Brain pericyte (primary cell): Measurements from ENCODE around the gene DLG2.

ENCODE experiments used
- DNase-seq: peaks from one replicate; pipeline ENCODE4 v3.0.0-alpha.2; 2012; ENCODE audit warnings: low read depth, low spot score

The DLG2 gene

DNA sequence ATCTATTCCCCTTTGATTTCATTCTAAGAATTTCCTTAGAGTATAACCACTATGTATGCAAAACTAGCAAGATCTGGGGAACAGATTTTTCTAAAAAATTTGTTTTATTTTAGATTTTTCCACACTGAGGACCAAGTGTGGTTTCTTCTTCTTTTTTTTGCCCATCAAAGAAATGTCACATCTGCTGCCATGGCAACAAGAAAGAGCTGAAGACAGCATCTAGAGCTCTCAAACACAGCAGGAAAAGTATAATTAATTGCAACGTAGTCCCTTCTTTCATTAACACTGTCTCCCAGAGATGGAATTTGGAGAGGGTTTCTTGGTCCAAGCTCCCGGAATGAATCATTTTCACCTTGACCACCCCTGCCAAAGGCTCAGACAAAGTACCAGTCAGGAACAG, 2084.3 kb downstream of the DLG2 start:
- no peak for DNase-seq

DNA sequence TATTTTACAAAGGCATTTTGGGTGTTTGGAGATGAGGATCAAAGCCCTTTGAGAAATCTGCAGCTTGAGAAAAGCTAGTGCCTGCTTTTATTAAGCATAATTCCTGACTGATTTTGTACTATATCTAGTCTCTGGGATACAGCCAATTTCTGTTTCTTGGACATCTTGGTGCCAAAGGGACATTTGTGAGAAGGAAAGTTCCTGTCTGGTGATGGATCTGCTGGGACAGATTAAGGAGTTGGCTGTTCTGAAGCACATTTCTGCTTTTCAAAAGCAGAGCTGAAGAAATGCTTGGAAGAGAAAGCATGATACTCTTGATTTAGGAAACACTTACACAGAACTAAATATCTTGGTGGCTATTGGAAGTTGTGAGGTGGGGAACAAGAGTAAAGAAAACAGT, 2086.4 kb downstream of the DLG2 start:
- no peak for DNase-seq

GRCh38 chr11:83540112-83540675, 2086.9 kb downstream of the DLG2 start:
- no peak for DNase-seq

DNA sequence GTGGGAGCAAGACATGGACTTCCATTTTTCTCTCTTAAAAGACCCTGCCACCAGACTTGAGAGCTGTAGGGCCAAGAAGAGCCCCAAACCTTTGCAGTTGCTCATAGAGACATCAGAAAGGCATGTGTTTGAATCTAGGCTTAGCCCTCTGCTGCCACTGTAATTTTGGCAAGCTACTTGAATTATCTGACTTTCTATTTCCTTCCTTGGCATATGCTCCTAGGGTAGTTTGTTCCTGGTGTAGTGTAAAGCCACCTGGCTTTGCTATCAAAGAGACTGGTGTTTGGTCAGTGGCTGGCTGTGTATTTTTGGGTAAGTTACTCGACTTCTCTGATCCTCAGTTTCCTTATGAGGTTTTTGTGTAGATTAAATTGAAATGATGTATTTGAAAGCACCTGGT, 2088.9 kb downstream of the DLG2 start:
- no peak for DNase-seq

DNA sequence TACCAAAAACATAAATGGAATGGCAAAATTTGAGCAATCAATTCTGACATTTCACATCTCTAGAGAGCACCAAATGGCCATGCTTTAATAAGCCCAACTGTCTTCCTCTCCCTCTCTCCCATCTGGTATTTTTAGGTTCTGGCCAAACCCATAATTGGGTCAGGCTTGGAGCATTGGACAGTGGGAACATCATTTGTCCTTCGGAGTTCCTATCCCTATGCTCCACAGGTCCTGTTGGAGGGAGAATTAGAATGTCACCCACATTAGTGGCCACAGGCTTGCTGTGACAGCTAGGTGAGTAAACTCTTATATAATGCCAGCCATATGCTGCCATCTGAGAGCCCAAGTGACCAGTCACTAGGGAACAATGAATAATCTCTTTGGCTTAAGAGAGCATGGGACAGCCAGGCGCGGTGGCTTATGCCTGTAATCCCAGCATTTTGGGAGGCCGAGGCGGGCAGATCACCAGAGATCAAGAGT, 2090.0 kb downstream of the DLG2 start:
- DNase-seq = no peak

DNA sequence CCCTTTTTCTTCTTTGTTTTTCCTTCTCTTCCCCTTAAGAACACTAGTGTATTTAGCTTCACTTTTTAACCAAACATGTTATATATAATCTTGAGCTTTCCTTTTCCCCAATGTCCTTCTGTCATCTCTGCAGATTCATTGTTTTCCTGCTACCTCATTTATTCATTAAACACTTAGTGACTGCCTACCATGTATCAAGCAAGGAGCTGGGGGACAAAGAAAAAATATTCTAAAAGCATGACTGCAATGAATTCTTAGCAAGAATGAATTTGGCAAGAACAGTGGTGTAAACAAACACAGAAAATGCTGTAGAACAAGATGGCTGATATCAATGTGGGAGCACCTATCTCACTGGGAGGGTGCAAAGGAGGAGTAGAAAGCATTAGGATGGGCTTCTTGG, 2094.0 kb downstream of the DLG2 start:
- DNase-seq = no peak

- DNase-seq = no peak
Observed at GRCh38 chr11:83528877-83529276, 2098.3 kb downstream of the DLG2 start.

GRCh38 chr11:83528225-83528624, 2098.9 kb downstream of the DLG2 start:
- no peak for DNase-seq

DNA sequence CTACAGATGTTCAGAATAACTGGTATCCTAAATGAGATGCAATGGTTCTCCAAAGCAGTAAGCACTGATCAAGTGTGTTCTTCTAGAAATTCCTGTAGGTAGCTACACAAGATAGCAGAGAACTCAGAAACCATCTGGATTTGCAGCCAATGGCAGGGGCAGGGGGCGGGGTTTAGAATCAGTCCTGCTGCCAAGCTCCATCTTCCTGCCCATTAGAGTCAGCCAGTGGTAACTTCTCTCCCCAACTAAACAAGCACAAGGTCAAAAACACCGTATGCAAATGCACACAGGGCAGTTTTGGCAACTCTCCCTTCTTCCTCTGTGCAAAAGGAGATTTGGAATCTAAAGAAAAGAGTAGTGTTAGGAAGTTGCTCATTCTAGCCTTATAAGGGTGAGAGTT, 2103.5 kb downstream of the DLG2 start:
- DNase-seq = no peak

DNA sequence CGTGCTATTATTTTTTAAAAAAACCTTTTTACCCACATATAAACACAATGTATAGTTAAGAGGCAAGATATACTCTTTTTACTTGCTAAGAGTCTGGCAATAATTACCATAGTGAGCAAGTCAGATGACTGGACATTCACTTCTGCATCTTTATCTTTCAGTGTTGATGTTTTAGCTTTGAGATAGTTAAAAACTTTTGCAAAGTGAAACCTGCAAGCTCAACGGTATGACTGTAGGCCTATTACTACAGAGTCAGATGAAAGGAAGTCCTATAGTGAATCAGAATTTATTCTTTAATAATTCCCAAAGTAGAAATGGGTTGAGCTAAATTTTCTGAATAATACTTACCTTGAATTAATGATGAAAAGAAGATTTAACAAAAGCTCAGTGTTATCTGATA, 2104.2 kb downstream of the DLG2 start:
- DNase-seq = no peak

DNA sequence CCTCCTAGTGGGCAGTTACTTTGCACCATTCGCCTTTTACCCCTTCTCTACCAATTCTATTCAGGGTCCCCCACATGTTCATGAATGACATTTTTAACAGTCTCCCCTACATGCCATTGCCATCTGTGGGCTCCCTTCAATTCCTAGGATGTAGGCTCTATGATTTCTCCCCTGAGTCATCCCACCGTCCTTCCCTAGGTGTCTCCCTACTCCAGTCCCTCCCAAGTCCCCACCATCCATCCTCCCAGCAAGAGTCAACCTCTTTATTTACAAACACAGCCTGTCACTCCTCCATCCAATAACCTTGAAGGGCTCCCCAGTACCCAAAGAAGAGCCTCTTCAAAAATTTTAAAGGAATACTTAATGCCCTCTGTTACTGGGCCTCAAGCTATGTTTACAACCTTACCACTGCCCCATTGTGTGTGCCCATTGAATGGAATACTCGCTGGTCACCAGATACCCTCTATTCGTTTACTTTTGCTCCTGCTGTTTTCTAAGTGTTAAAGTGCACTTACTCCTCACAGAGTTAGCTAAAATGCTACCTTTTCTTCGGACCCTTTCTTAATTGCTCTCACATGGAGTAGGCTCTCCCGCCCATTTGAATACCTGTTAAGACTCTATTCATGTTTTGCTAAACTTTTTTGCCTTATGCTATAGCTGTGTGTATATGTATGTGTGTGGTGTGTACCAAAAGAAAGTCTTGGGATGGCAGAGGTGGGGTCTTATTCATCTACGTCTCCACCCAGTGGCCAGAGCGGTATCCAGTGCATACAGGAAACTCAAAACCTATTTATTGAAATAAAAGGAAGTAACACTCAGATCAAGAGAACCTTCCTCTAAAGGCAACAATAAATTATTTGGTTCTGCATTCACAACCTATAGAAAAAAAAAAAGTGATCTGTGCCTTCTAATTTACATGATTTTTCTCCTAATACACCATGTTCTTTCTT, 2105.2 kb downstream of the DLG2 start:
- DNase-seq = no peak

- no peak for DNase-seq
Observed at GRCh38 chr11:83520849-83521248, 2106.3 kb downstream of the DLG2 start.

GRCh38 chr11:83511646-83512045, 2115.5 kb downstream of the DLG2 start:
- DNase-seq = no peak

- no peak for DNase-seq
Observed at GRCh38 chr11:83510530-83511460, 2116.3 kb downstream of the DLG2 start.

DNA sequence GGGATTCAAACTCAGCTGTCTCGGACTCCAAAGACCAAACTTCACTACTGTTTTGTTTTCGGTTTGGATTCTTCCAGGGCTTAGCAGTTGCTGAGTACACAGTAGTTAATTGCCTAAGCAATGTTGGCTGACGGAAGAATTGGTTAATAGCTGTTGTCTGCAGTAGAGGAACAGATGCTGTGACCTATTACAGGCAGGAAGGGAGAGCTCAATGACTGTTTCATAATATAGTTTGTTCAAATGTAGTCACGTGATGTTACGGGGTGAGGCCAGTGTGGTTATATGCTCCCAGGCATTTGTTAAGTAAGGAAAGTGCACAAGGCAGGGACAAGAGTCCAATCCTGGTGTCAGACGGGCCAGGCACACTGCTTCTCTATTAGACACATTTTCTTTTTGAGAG, 2118.3 kb downstream of the DLG2 start:
- no peak for DNase-seq

DNA sequence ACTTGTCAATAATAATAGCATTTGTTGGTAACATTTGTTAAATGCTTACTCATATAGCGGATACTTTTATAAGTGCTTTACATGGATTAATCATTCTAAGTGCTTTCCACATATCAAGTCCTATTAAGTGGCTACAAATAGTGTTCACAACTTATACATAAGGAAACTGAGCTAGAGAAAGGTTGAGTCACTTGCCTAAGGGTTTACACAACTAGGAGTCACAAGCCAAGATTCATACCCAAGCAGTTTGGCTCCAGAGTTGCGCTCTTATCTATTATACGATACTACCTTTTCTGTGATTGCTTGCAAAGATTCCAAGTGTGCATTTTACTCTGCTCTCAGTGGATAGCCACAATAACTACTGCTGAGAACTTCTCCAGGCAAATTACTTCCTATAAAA, 2125.1 kb downstream of the DLG2 start:
- DNase-seq = no peak

DNA sequence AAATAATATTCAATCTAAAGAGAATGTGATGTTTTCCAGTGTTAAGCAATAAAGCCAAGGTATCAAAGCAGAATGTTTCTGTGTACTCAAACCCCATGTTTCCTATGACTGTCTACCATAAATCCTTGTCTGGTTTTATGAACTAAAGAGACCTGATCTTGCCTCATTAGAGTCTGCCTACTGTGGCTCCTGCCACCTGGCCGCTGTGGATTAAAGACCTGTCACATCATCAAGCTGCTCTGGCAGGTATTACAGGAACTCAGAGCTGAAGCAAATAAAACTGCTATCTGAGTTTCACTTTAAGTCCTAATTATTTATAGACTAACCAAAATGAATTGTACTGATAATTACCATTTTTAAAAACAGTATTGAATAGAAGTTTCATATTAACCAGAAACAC, 2133.2 kb downstream of the DLG2 start:
- DNase-seq = no peak

GRCh38 chr11:83493034-83493433, 2134.1 kb downstream of the DLG2 start:
- DNase-seq = no peak

DNA sequence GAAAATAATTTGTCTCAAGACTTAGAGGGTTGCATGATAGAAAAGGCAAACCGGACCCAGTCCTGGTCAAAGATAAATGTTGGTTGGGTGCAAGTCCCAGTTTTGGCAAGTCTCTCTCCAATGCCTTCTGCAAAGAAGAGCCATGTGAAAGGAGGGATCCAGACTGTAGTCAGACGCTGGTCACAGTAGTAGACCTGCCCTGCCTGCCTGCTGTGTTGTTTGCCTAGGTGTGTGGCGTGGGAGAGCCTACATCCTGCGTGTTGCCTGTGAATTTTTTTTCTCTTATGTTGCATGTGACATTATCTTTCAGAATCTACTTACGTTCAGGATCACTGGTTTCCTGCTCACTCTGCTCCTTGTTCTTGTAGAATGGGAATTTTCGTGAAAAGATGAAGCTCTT, 2143.3 kb downstream of the DLG2 start:
- DNase-seq = no peak

GRCh38 chr11:83480811-83481210, 2146.3 kb downstream of the DLG2 start:
- DNase-seq = no peak

GRCh38 chr11:83480251-83480650, 2146.9 kb downstream of the DLG2 start:
- DNase-seq = no peak

DNA sequence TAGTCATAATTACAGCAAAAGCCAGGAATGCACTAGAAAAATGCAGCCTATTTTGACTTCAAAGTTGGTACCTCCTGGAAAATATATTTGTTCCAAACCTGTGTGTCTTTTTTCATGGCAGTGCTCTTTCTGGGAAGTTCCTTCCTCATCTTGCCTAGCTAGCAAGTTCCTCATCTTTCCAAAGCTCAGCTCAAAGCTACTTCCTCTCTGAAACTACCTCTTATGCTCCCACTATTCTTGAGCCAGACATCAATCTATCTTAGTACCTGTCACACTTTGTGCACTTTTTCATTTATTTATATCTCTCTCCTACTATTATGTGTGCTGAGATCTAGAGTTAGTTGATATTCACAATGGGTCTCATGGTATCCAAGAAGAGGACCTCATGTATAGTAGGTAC, 2149.4 kb downstream of the DLG2 start:
- DNase-seq = no peak
